OCI-LY1 (cell line): ENCODE measurements around the gene TFPI.

Source experiments
- CTCF ChIP-seq: fragments of 200-600 bp; sonication (generic), shearing (Covaris generic); IDR thresholded peaks from 2 replicates; pipeline ENCODE4 v1.5.1; 2017; ENCODE audit warnings: mild to moderate bottlenecking, antibody characterized with exemption, low read length, moderate library complexity, mixed read lengths
- EZH2 ChIP-seq: fragments of 200-600 bp; sonication (generic), shearing (Covaris generic); IDR thresholded peaks from 2 replicates; pipeline ENCODE4 v1.8.0; 2017; ENCODE audit warnings: borderline replicate concordance, mixed run types, mild to moderate bottlenecking, antibody characterized with exemption, low read length, moderate library complexity, mixed read lengths

GRCh38 chr2:187554011-187554703 is at the start of gene TFPI:
- TF ChIP-seq CTCF (no peak), EZH2 (no peak)
